Suprapubic skin (tissue), 4 donors: ENCODE measurements around the gene NAP1L4. TPM values are rescaled to one million over a fixed set of nuclear protein-coding genes. Genes with fewer than 3 reads are reported as not detected.

ENCODE experiments used
- DNase-seq, 2 donors: peaks; one replicate each; pipeline ENCODE4 v3.0.0-alpha.2; 2019; ENCODE audit warnings: low spot score in 2 of 2
- H3K27ac ChIP-seq: fragments of 200-600 bp; sonication (generic); one replicate; pipeline ENCODE4 v1.5.1; 2019
- H3K27me3 ChIP-seq: fragments of 200-600 bp; sonication (generic); one replicate; pipeline ENCODE4 v1.5.1; 2019
- H3K36me3 ChIP-seq: fragments of 200-600 bp; sonication (generic); one replicate; pipeline ENCODE4 v1.5.1; 2019
- H3K4me1 ChIP-seq: fragments of 200-600 bp; sonication (generic); one replicate; pipeline ENCODE4 v1.5.1; 2019
- H3K4me3 ChIP-seq: fragments of 200-600 bp; sonication (generic); one replicate; pipeline ENCODE4 v1.5.1; 2019; ENCODE audit warnings: mild to moderate bottlenecking
- H3K9me3 ChIP-seq: fragments of 200-600 bp; sonication (generic); one replicate; pipeline ENCODE4 v1.5.1; 2019
- CTCF ChIP-seq, 2 donors: fragments of 200-600 bp in 1 of 2; fragments of 450-650 bp in 1 of 2; sonication (generic) in 1 of 2; IDR thresholded peaks; one replicate each; pipeline ENCODE4 v1.5.1; 2016 to 2019; ENCODE audit warnings: antibody characterized with exemption in 2 of 2, mild to moderate bottlenecking in 1 of 2, moderate library complexity in 1 of 2
- EP300 ChIP-seq: sonication (generic); formaldehyde crosslinking; IDR thresholded peaks from one replicate; pipeline ENCODE4 v1.6.1; 2017; ENCODE audit warnings: antibody characterized with exemption
- POLR2A ChIP-seq, 2 donors: fragments of 450-650 bp; IDR thresholded peaks; one replicate each; pipeline ENCODE4 v1.6.1; 2017; ENCODE audit warnings: antibody characterized with exemption in 2 of 2, mild to moderate bottlenecking in 2 of 2, moderate library complexity in 2 of 2
- POLR2AphosphoS5 ChIP-seq, 3 donors: sonication (generic); formaldehyde crosslinking; IDR thresholded peaks; one replicate each; pipeline ENCODE4 v1.6.1; 2017; ENCODE audit warnings: antibody characterized with exemption in 3 of 3
- whole genome bisulfite sequencing: methylation state at CpG from one replicate; pipeline ENCODE4 v1.1.5; 2018; 5-methylcytosine and 5-hydroxymethylcytosine counted together
- total RNA-seq, 4 donors: library from RNA; depleted of rRNA; stranded (reverse); fragments of >200 nt; gene quantifications; one replicate each; pipeline ENCODE4 v1.1.0, GENCODE V29; 2016

NAP1L4 gene
- total RNA-seq, result 100 to 1,000 TPM in 2 of 4 donors, 10 to 100 TPM in 2; 70.7 to 150 (median 97.5) TPM

GRCh38 chr11:2992234-2992996 lies at the start of gene NAP1L4:
TSS of gene NAP1L4 (minus strand) at chr11:2992329. CDS start at chr11:2979220, 13,109 bp downstream.
- peak; percentile 97 to 99 for DNase-seq
- TF ChIP-seq POLR2AphosphoS5 (IDR thresholded peaks at IDR 0.05) (peak in 2 of 3 donors; percentile 38 to 85), POLR2A (IDR thresholded peaks at IDR 0.05) (no peak)
- H3K4me1 ChIP-seq, result peaks cover 46% of the 10 kb centered on the region
- WGBS, result under 1% methylated on average over 34 of the region's 77 CpGs
- no peaks in the 10 kb centered on the region for H3K9me3 ChIP-seq
- H3K4me3 ChIP-seq, result peak within 1 kb of the TSS; percentile 94
- peak within 1 kb of the TSS; percentile 99 for H3K27ac ChIP-seq
- no peaks in the 10 kb centered on the region for H3K36me3 ChIP-seq
- H3K27me3 ChIP-seq, result no peaks in the 10 kb centered on the region

GRCh38 chr11:3040881-3041280 lies 48.8 kb upstream of the NAP1L4 start:
- WGBS, result 91% methylated on average over 9 of the region's 9 CpGs
- TF ChIP-seq POLR2AphosphoS5 (IDR thresholded peaks at IDR 0.05) (no peak), EP300 (no peak), POLR2A (IDR thresholded peaks at IDR 0.05) (no peak), CTCF (IDR thresholded peaks at IDR 0.05) (no peak)
- no peaks in the 10 kb centered on the region for H3K9me3 ChIP-seq
- no peak overlapping the region for H3K4me3 ChIP-seq
- peaks cover 40% of the 10 kb centered on the region for H3K4me1 ChIP-seq
- no peak overlapping the region for H3K27ac ChIP-seq
- no peaks in the 10 kb centered on the region for H3K27me3 ChIP-seq
- peaks cover 71% of the 10 kb centered on the region for H3K36me3 ChIP-seq
- DNase-seq, result peak in 1 of 2 donors; percentile 25

- WGBS, result 63% methylated on average over 11 of the region's 12 CpGs
- Histone ChIP-seq H3K4me1 (peaks cover 25% of the 10 kb centered on the region), H3K9me3 (no peaks in the 10 kb centered on the region), H3K27me3 (no peaks in the 10 kb centered on the region), H3K4me3 (no peak overlapping the region), H3K27ac (no peak overlapping the region), H3K36me3 (peaks cover 77% of the 10 kb centered on the region)
- no peak for DNase-seq
- TF ChIP-seq EP300, result no peak
- no peak for TF ChIP-seq POLR2A (IDR thresholded peaks at IDR 0.05)
- no peak for TF ChIP-seq CTCF (IDR thresholded peaks at IDR 0.05)
- TF ChIP-seq POLR2AphosphoS5 (IDR thresholded peaks at IDR 0.05), result no peak
These were observed 45.8 kb upstream of the NAP1L4 start for GRCh38 chr11:3037945-3038271.

GRCh38 chr11:3037040-3037944 lies 45.2 kb upstream of the NAP1L4 start:
- H3K36me3 ChIP-seq, result peaks cover 82% of the 10 kb centered on the region
- peak overlapping the region; percentile 18 for H3K27ac ChIP-seq
- H3K27me3 ChIP-seq, result no peaks in the 10 kb centered on the region
- H3K4me3 ChIP-seq, result no peak overlapping the region
- DNase-seq, result peak in 1 of 2 donors; percentile 85
- H3K4me1 ChIP-seq, result peaks cover 21% of the 10 kb centered on the region
- no peaks in the 10 kb centered on the region for H3K9me3 ChIP-seq
- TF ChIP-seq POLR2A (IDR thresholded peaks at IDR 0.05), result no peak
- peak; percentile 62 to 65 for TF ChIP-seq CTCF (IDR thresholded peaks at IDR 0.05)
- no peak for TF ChIP-seq POLR2AphosphoS5 (IDR thresholded peaks at IDR 0.05)
- TF ChIP-seq EP300, result no peak
- 65% methylated on average over 18 of the region's 24 CpGs for WGBS

- Histone ChIP-seq H3K4me1 (peaks cover 13% of the 10 kb centered on the region), H3K9me3 (no peaks in the 10 kb centered on the region), H3K4me3 (no peak overlapping the region), H3K27ac (no peak overlapping the region), H3K36me3 (peaks cover 78% of the 10 kb centered on the region), H3K27me3 (no peaks in the 10 kb centered on the region)
- TF ChIP-seq POLR2AphosphoS5 (IDR thresholded peaks at IDR 0.05), result no peak
- TF ChIP-seq CTCF (IDR thresholded peaks at IDR 0.05), result no peak
- TF ChIP-seq EP300, result no peak
- TF ChIP-seq POLR2A (IDR thresholded peaks at IDR 0.05), result no peak
- WGBS, result 77% methylated on average over 5 of the region's 5 CpGs
- DNase-seq, result no peak
These were observed 44.3 kb upstream of the NAP1L4 start for GRCh38 chr11:3036419-3036818.
